ENCODE results near the gene PDCD7.

PDCD7 gene

GRCh38 chr15:65096481-65097385 lies 36.9 kb downstream of the PDCD7 start:
- TF ChIP-seq EGR1 (IDR thresholded peaks at IDR 0.05), result no peak
- TF ChIP-seq CREB1 (IDR thresholded peaks at IDR 0.05; ENCODE audit: low read depth), result no peak
- no peak for TF ChIP-seq YY1 (IDR thresholded peaks at IDR 0.05; ENCODE audit: low read depth)

DNA sequence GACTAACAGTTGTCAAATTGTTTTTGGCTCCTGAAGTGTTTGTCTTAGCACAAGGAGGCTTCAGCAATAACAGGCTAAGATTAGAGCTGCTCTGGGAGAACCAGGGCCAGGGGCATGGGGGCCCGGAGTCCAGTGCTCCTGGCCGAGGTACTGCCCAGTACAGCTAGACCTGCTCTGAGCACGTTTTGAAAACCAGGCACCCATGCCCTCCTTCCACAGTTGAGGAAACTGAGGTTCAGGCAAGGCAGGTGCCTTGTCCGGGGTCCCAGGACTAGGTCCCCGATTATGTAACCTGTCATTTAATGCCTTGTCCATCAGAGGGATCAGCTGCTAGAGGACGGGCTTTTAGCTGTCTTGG lies 37.9 kb downstream of the PDCD7 start:
- TF ChIP-seq, protein P1, sequence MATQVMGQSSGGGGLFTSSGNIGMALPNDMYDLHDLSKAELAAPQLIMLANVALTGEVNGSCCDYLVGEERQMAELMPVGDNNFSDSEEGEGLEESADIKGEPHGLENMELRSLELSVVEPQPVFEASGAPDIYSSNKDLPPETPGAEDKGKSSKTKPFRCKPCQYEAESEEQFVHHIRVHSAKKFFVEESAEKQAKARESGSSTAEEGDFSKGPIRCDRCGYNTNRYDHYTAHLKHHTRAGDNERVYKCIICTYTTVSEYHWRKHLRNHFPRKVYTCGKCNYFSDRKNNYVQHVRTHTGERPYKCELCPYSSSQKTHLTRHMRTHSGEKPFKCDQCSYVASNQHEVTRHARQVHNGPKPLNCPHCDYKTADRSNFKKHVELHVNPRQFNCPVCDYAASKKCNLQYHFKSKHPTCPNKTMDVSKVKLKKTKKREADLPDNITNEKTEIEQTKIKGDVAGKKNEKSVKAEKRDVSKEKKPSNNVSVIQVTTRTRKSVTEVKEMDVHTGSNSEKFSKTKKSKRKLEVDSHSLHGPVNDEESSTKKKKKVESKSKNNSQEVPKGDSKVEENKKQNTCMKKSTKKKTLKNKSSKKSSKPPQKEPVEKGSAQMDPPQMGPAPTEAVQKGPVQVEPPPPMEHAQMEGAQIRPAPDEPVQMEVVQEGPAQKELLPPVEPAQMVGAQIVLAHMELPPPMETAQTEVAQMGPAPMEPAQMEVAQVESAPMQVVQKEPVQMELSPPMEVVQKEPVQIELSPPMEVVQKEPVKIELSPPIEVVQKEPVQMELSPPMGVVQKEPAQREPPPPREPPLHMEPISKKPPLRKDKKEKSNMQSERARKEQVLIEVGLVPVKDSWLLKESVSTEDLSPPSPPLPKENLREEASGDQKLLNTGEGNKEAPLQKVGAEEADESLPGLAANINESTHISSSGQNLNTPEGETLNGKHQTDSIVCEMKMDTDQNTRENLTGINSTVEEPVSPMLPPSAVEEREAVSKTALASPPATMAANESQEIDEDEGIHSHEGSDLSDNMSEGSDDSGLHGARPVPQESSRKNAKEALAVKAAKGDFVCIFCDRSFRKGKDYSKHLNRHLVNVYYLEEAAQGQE (IDR thresholded peaks at IDR 0.05; ENCODE audit: low read depth), result no peak
- TF ChIP-seq CREB1 (IDR thresholded peaks at IDR 0.05; ENCODE audit: low read depth) (no peak), EGR1 (IDR thresholded peaks at IDR 0.05) (no peak), YY1 (IDR thresholded peaks at IDR 0.05; ENCODE audit: low read depth) (no peak), RAD21 (IDR thresholded peaks at IDR 0.05; ENCODE audit: low read depth) (no peak), ZBTB7A (IDR thresholded peaks at IDR 0.05; ENCODE audit: low read depth) (no peak), CEBPB (IDR thresholded peaks at IDR 0.05) (no peak), FOXM1 (IDR thresholded peaks at IDR 0.05; ENCODE audit: borderline replicate concordance, low read depth) (no peak), MAX (IDR thresholded peaks at IDR 0.05) (no peak), EP300 (IDR thresholded peaks at IDR 0.05; ENCODE audit: borderline replicate concordance) (no peak), TEAD4 (IDR thresholded peaks at IDR 0.05) (no peak), TCF12 (IDR thresholded peaks at IDR 0.05; ENCODE audit: low read depth) (no peak), NFIC (IDR thresholded peaks at IDR 0.05) (no peak), TAF1 (IDR thresholded peaks at IDR 0.05; ENCODE audit: low read depth) (no peak)
- TF ChIP-seq, protein P2, sequence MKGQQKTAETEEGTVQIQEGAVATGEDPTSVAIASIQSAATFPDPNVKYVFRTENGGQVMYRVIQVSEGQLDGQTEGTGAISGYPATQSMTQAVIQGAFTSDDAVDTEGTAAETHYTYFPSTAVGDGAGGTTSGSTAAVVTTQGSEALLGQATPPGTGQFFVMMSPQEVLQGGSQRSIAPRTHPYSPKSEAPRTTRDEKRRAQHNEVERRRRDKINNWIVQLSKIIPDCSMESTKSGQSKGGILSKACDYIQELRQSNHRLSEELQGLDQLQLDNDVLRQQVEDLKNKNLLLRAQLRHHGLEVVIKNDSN (IDR thresholded peaks at IDR 0.05), result no peak

- TF ChIP-seq RAD21 (IDR thresholded peaks at IDR 0.05; ENCODE audit: low read depth) (no peak), EP300 (IDR thresholded peaks at IDR 0.05; ENCODE audit: borderline replicate concordance) (no peak), YY1 (IDR thresholded peaks at IDR 0.05; ENCODE audit: low read depth) (no peak), TCF12 (IDR thresholded peaks at IDR 0.05; ENCODE audit: low read depth) (no peak), MAX (IDR thresholded peaks at IDR 0.05) (no peak), TAF1 (IDR thresholded peaks at IDR 0.05; ENCODE audit: low read depth) (no peak), ZBTB7A (IDR thresholded peaks at IDR 0.05; ENCODE audit: low read depth) (no peak), TEAD4 (IDR thresholded peaks at IDR 0.05) (no peak), NFIC (IDR thresholded peaks at IDR 0.05) (no peak), CREB1 (IDR thresholded peaks at IDR 0.05; ENCODE audit: low read depth) (no peak), EGR1 (IDR thresholded peaks at IDR 0.05) (no peak), FOXM1 (IDR thresholded peaks at IDR 0.05; ENCODE audit: borderline replicate concordance, low read depth) (no peak), CEBPB (IDR thresholded peaks at IDR 0.05) (no peak)
- TF ChIP-seq, protein P1 (IDR thresholded peaks at IDR 0.05; ENCODE audit: low read depth), result no peak
- TF ChIP-seq, protein P2 (IDR thresholded peaks at IDR 0.05), result no peak
Observed at GRCh38 chr15:65095011-65095746, 38.4 kb downstream of the PDCD7 start.

GRCh38 chr15:65094294-65094995 lies 39.2 kb downstream of the PDCD7 start:
- no peak for TF ChIP-seq TEAD4 (IDR thresholded peaks at IDR 0.05)
- TF ChIP-seq FOXM1 (IDR thresholded peaks at IDR 0.05; ENCODE audit: borderline replicate concordance, low read depth), result no peak
- TF ChIP-seq RAD21 (IDR thresholded peaks at IDR 0.05; ENCODE audit: low read depth), result no peak
- TF ChIP-seq EGR1 (IDR thresholded peaks at IDR 0.05), result no peak
- TF ChIP-seq YY1 (IDR thresholded peaks at IDR 0.05; ENCODE audit: low read depth), result no peak
